ENCODE measurements around the gene PPFIBP2.

The PPFIBP2 gene

GRCh38 chr11:7590529-7590928, 76.7 kb downstream of the PPFIBP2 start:
- DNase-seq (ENCODE audit: low read depth) = no peak
- no peak for TF ChIP-seq CTCF (IDR thresholded peaks at IDR 0.05; ENCODE audit: insufficient read depth, low read depth, low read length, missing control alignments)
- no peak overlapping the region for H3K4me3 ChIP-seq (ENCODE audit: low read length)

- no peak for TF ChIP-seq CTCF (IDR thresholded peaks at IDR 0.05; ENCODE audit: insufficient read depth, low read depth, low read length, missing control alignments)
- H3K4me3 ChIP-seq (ENCODE audit: low read length) = no peak overlapping the region
- DNase-seq (ENCODE audit: low read depth) = no peak
Measured at GRCh38 chr11:7591107-7591894, 77.5 kb downstream of the PPFIBP2 start.

GRCh38 chr11:7591987-7592386, 78.2 kb downstream of the PPFIBP2 start:
- no peak for TF ChIP-seq CTCF (IDR thresholded peaks at IDR 0.05; ENCODE audit: insufficient read depth, low read depth, low read length, missing control alignments)
- H3K4me3 ChIP-seq (ENCODE audit: low read length) = no peak overlapping the region
- no peak for DNase-seq (ENCODE audit: low read depth)

GRCh38 chr11:7592711-7593110, 78.9 kb downstream of the PPFIBP2 start:
- DNase-seq (ENCODE audit: low read depth) = peak; percentile 90
- TF ChIP-seq CTCF (IDR thresholded peaks at IDR 0.05; ENCODE audit: insufficient read depth, low read depth, low read length, missing control alignments) = no peak
- no peak overlapping the region for H3K4me3 ChIP-seq (ENCODE audit: low read length)

GRCh38 chr11:7593481-7593880, 79.7 kb downstream of the PPFIBP2 start:
- no peak overlapping the region for H3K4me3 ChIP-seq (ENCODE audit: low read length)
- DNase-seq (ENCODE audit: low read depth) = no peak
- TF ChIP-seq CTCF (IDR thresholded peaks at IDR 0.05; ENCODE audit: insufficient read depth, low read depth, low read length, missing control alignments) = no peak

GRCh38 chr11:7595016-7595866, 81.4 kb downstream of the PPFIBP2 start:
- DNase-seq (ENCODE audit: low read depth) = peak; percentile 58
- no peak for TF ChIP-seq CTCF (IDR thresholded peaks at IDR 0.05; ENCODE audit: insufficient read depth, low read depth, low read length, missing control alignments)
- H3K4me3 ChIP-seq (ENCODE audit: low read length) = no peak overlapping the region
